ENCODE results near the gene TCF7.
A peak's percentile ranks its signal among the peaks of the same experiment; 100 is the strongest.

Gene TCF7

GRCh38 chr5:134184155-134185135, 70.0 kb downstream of the TCF7 start:
- peak; percentile 25 for DNase-seq

- DNase-seq = no peak
Measured at GRCh38 chr5:134188092-134188491, 73.6 kb downstream of the TCF7 start.

GRCh38 chr5:134189031-134189430, 74.5 kb downstream of the TCF7 start:
- DNase-seq = no peak

GRCh38 chr5:134195666-134196065, 81.2 kb downstream of the TCF7 start:
- no peak for DNase-seq

All from kidney glomerular epithelial cell (primary cell).